Left ventricle myocardium superior (tissue), 1 donor: ENCODE results near the gene LRRC7. TPM values are rescaled to one million over a fixed set of nuclear protein-coding genes. Genes with fewer than 3 reads are reported as not detected.
"Not testable (repeated sequence)": the region's sequence is repeated elsewhere in the genome, so short reads cannot be mapped to it uniquely, and the experiment has no call there.

ENCODE experiments used
- ATAC-seq: fragments of 200-7000 bp; cut with Tn5 transposase; one replicate; pipeline ENCODE4 v1.9.1; 2020; ENCODE audit warnings: mild to moderate bottlenecking, moderate library complexity
- DNase-seq: peaks from one replicate; pipeline ENCODE4 v3.0.0-alpha.2; 2020
- intact Hi-C: fragments of 100-400 bp; cut with micrococcal nuclease; formaldehyde crosslinking; loops from one replicate; pipeline ENCODE4 v1.11.0; 2022
- total RNA-seq: library from RNA; stranded (reverse); fragmentation: NEBNext Ultra II Directional; extraction: Animal tissue kit (Norgen Biotek cat#: 25700); gene quantifications from one replicate; pipeline ENCODE4 v1.2.1, GENCODE V29; 2021
- donor health status: DM: no; HTN: yes; CAD: no; lungs with severe emphysema.

LRRC7 gene
- total RNA-seq, 1 donor from 2014 or later, result 3.0 TPM

- intact Hi-C loops, result no loop called here
- no peak for DNase-seq
- no peak for ATAC-seq
Observed at GRCh38 chr1:69842326-69842725, 274.6 kb downstream of the LRRC7 start.

GRCh38 chr1:69845655-69846054 is 277.9 kb downstream of the LRRC7 start:
- no peak for ATAC-seq
- intact Hi-C loops, result no loop called here
- no peak for DNase-seq

- ATAC-seq (no peak), DNase-seq (no peak)
- intact Hi-C loops, result no loop called here
Observed at GRCh38 chr1:69846267-69846666, 278.5 kb downstream of the LRRC7 start.

- intact Hi-C loops, result no loop called here
- no peak for ATAC-seq
- no peak for DNase-seq
Observed at GRCh38 chr1:69847670-69848069, 279.9 kb downstream of the LRRC7 start.

- intact Hi-C loops, result no loop called here
- ATAC-seq (no peak), DNase-seq (no peak)
Observed at GRCh38 chr1:69852151-69852550, 284.4 kb downstream of the LRRC7 start.

GRCh38 chr1:69852706-69853105 is 285.0 kb downstream of the LRRC7 start:
- DNase-seq, result no peak
- intact Hi-C loops, result no loop called here
- ATAC-seq, result no peak

- ATAC-seq (no peak), DNase-seq (no peak)
- intact Hi-C loops, result no loop called here
Observed at GRCh38 chr1:69858534-69858933, 290.8 kb downstream of the LRRC7 start.

GRCh38 chr1:69861641-69862040 is 293.9 kb downstream of the LRRC7 start:
- intact Hi-C loops, result no loop called here
- DNase-seq (no peak), ATAC-seq (no peak)

- no peak for ATAC-seq
- DNase-seq, result no peak
- intact Hi-C loops, result no loop called here
Observed at GRCh38 chr1:69862906-69863305, 295.2 kb downstream of the LRRC7 start.

- ATAC-seq, result no peak
- intact Hi-C loops, result no loop called here
- DNase-seq, result no peak
Observed at GRCh38 chr1:69863704-69864103, 296.0 kb downstream of the LRRC7 start.

- no peak for DNase-seq
- intact Hi-C loops, result no loop called here
- ATAC-seq, result no peak
Observed at GRCh38 chr1:69871412-69871811, 303.7 kb downstream of the LRRC7 start.

GRCh38 chr1:69878338-69878737 is 310.6 kb downstream of the LRRC7 start:
- intact Hi-C loops, result no loop called here
- DNase-seq (no peak), ATAC-seq (no peak)

- ATAC-seq, DNase-seq, intact Hi-C loops: not testable (repeated sequence)
Observed at GRCh38 chr1:69888016-69888415, 320.3 kb downstream of the LRRC7 start.

- ATAC-seq (no peak), DNase-seq (no peak)
- intact Hi-C loops, result no loop called here
Observed at GRCh38 chr1:69888657-69889056, 320.9 kb downstream of the LRRC7 start.

- ATAC-seq, result no peak
- intact Hi-C loops, result no loop called here
- DNase-seq, result peak; percentile 23
Observed at GRCh38 chr1:69898403-69898947, 330.8 kb downstream of the LRRC7 start.

- intact Hi-C loops, result no loop called here
- DNase-seq (no peak), ATAC-seq (peak; percentile 80)
Observed at GRCh38 chr1:69911301-69911801, 343.6 kb downstream of the LRRC7 start.

GRCh38 chr1:69913977-69914376 is 346.3 kb downstream of the LRRC7 start:
- ATAC-seq (peak; percentile 44), DNase-seq (no peak)
- intact Hi-C loops, result no loop called here

GRCh38 chr1:69914976-69915765 is 347.4 kb downstream of the LRRC7 start:
- ATAC-seq, result peak; percentile 39

GRCh38 chr1:69919129-69919921 is 351.6 kb downstream of the LRRC7 start:
- peak; percentile 25 for DNase-seq
- intact Hi-C loops, result no loop called here
- ATAC-seq, result no peak

More at GRCh38 chr1:69914976-69915765, 347.4 kb downstream of the LRRC7 start:
- DNase-seq, result no peak
- intact Hi-C loops, result no loop called here

GRCh38 chr1:69919922-69920273 is 352.2 kb downstream of the LRRC7 start:
- no peak for ATAC-seq
- intact Hi-C loops, result no loop called here
- no peak for DNase-seq
